ENCODE results near the gene ALPP.
"Not testable (repeated sequence)": the region's sequence is repeated elsewhere in the genome, so short reads cannot be mapped to it uniquely, and the experiment has no call there.

ALPP gene

GRCh38 chr2:232423407-232423806, 44.9 kb downstream of the ALPP start:
- not testable (repeated sequence) for DNase-seq

- no peak for DNase-seq
Observed at GRCh38 chr2:232431705-232432590, 53.4 kb downstream of the ALPP start.

All from fibroblast of skin of back (primary cell).